Progenitor cell of endocrine pancreas (in vitro differentiated cells): ENCODE measurements around the gene ABCB9. TPM values are rescaled to one million over a fixed set of nuclear protein-coding genes. Genes with fewer than 3 reads are reported as not detected.

ENCODE experiments used
- DNase-seq: peaks from one replicate; pipeline ENCODE4 v3.0.0; 2021; ENCODE audit warnings: low spot score; ENCODE audit not compliant: unreplicated experiment
- H3K27ac Mint-ChIP-seq: 2 replicates; pipeline ENCODE4 v1.8.0; 2021; ENCODE audit warnings: mild to moderate bottlenecking, moderate library complexity, mixed read lengths
- H3K27me3 Mint-ChIP-seq: 2 replicates; pipeline ENCODE4 v1.8.0; 2021; ENCODE audit warnings: mixed read lengths
- H3K36me3 Mint-ChIP-seq: 2 replicates; pipeline ENCODE4 v1.8.0; 2022; ENCODE audit warnings: mixed read lengths; ENCODE audit not compliant: insufficient read depth
- H3K4me1 Mint-ChIP-seq: 2 replicates; pipeline ENCODE4 v1.8.0; 2021; ENCODE audit warnings: low read depth, mixed read lengths
- H3K4me3 Mint-ChIP-seq: 2 replicates; pipeline ENCODE4 v1.8.0; 2021; ENCODE audit warnings: low read depth, mild to moderate bottlenecking, moderate library complexity, mixed read lengths
- H3K9me3 Mint-ChIP-seq: 2 replicates; pipeline ENCODE4 v1.8.0; 2021; ENCODE audit warnings: low read depth, mixed read lengths
- CTCF ChIP-seq: fragments of 200-600 bp; sonication (generic); IDR thresholded peaks from one replicate; pipeline ENCODE4 v1.5.0; 2021; ENCODE audit warnings: antibody characterized with exemption, mild to moderate bottlenecking; ENCODE audit not compliant: unreplicated experiment
- total RNA-seq: library from RNA; stranded (reverse); gene quantifications from 2 replicates; pipeline ENCODE4 v1.2.1, GENCODE V29; 2021

ABCB9 gene
- total RNA-seq, 1 donor from 2014 or later: 10.4 TPM

GRCh38 chr12:122888232-122888752, 78.0 kb downstream of the ABCB9 start:
- Mint-ChIP-seq H3K27ac (peak overlapping the region; percentile 77), H3K27me3 (no peaks in the 10 kb centered on the region), H3K36me3 (peaks cover 2% of the 10 kb centered on the region), H3K9me3 (no peaks in the 10 kb centered on the region), H3K4me1 (peaks cover 46% of the 10 kb centered on the region), H3K4me3 (no peak overlapping the region)
- TF ChIP-seq CTCF: no peak
- DNase-seq: no peak

- no peak for DNase-seq
- H3K27me3 Mint-ChIP-seq: no peaks in the 10 kb centered on the region
- no peak overlapping the region for H3K4me3 Mint-ChIP-seq
- H3K4me1 Mint-ChIP-seq: peaks cover 44% of the 10 kb centered on the region
- no peak for TF ChIP-seq CTCF
- no peak overlapping the region for H3K27ac Mint-ChIP-seq
- H3K36me3 Mint-ChIP-seq: peaks cover 2% of the 10 kb centered on the region
- H3K9me3 Mint-ChIP-seq: no peaks in the 10 kb centered on the region
Observed at GRCh38 chr12:122887819-122888212, 78.4 kb downstream of the ABCB9 start.

GRCh38 chr12:122886851-122887818, 79.1 kb downstream of the ABCB9 start:
- peaks cover 2% of the 10 kb centered on the region for H3K36me3 Mint-ChIP-seq
- H3K27ac Mint-ChIP-seq: no peak overlapping the region
- H3K27me3 Mint-ChIP-seq: no peaks in the 10 kb centered on the region
- no peak overlapping the region for H3K4me3 Mint-ChIP-seq
- no peaks in the 10 kb centered on the region for H3K9me3 Mint-ChIP-seq
- peaks cover 40% of the 10 kb centered on the region for H3K4me1 Mint-ChIP-seq
- TF ChIP-seq CTCF: no peak
- no peak for DNase-seq

GRCh38 chr12:122886161-122886560, 80.1 kb downstream of the ABCB9 start:
- Mint-ChIP-seq H3K4me1 (peaks cover 31% of the 10 kb centered on the region), H3K9me3 (no peaks in the 10 kb centered on the region), H3K36me3 (peaks cover 2% of the 10 kb centered on the region), H3K4me3 (no peak overlapping the region), H3K27ac (no peak overlapping the region), H3K27me3 (no peaks in the 10 kb centered on the region)
- no peak for DNase-seq
- TF ChIP-seq CTCF: no peak

GRCh38 chr12:122884860-122885259, 81.4 kb downstream of the ABCB9 start:
- no peak for TF ChIP-seq CTCF
- H3K9me3 Mint-ChIP-seq: no peaks in the 10 kb centered on the region
- H3K27me3 Mint-ChIP-seq: no peaks in the 10 kb centered on the region
- peaks cover 2% of the 10 kb centered on the region for H3K36me3 Mint-ChIP-seq
- no peak overlapping the region for H3K4me3 Mint-ChIP-seq
- H3K27ac Mint-ChIP-seq: no peak overlapping the region
- peaks cover 28% of the 10 kb centered on the region for H3K4me1 Mint-ChIP-seq
- DNase-seq: no peak
